Fibroblast of lung (primary cell): Measurements from ENCODE around the gene UBXN6.

ENCODE experiments used
- EZH2 ChIP-seq: IDR thresholded peaks from 2 replicates; pipeline ENCODE4 v1.5.1; 2012; ENCODE audit warnings: low read length, control low read depth, mild to moderate bottlenecking; ENCODE audit errors: missing control alignments
- TF ChIP-seq, protein P1 (sequence below), 2 donors: IDR thresholded peaks in 1 of 2; conservative IDR thresholded peaks in 1 of 2; 1 replicate in 1 of 2; 2 replicates in 1 of 2; pipeline ENCODE4 v1.5.1; 2011 to 2012; ENCODE audit warnings: low read length in 2 of 2, control low read depth in 1 of 2, inconsistent platforms in 1 of 2, low read depth in 1 of 2, mild to moderate bottlenecking in 1 of 2

DNA sequence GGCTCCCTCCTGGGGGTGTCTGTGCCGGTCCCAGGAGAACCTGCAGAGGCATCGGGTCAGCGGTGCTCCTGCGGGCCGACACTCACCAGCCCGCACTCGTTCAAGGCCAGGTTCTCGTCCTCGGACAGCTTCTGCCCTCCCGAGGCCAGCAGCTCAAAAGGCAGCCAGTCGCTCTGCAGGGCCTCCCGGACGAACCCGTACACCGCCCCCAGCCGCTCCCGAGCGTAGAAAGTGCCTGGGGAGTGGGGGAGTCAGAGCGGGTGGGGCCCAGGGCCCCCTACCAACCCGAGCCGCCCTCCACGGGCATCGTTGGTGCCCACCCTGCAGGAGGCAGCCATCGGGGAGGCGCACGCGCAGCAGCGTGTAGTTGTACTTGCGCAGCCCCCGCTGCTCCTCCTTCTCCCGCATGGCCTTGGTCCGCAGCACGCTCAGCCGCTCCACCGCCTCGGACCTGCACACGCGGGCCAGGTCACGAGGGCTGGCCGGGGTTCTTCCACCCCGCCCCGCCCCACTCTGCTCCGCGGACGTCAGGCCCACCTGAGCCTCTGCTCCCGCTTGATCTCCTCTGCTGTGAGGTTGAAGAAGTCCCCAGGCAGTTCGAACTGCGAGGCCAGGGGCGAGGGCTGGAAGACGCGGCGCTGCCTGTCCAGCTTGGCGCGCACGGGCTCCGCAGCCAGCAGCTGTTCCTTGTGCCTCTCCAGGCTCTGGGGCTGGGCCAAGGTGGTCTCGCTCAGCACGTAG lies 11.5 kb downstream of the UBXN6 start:
- TF ChIP-seq, protein P1, sequence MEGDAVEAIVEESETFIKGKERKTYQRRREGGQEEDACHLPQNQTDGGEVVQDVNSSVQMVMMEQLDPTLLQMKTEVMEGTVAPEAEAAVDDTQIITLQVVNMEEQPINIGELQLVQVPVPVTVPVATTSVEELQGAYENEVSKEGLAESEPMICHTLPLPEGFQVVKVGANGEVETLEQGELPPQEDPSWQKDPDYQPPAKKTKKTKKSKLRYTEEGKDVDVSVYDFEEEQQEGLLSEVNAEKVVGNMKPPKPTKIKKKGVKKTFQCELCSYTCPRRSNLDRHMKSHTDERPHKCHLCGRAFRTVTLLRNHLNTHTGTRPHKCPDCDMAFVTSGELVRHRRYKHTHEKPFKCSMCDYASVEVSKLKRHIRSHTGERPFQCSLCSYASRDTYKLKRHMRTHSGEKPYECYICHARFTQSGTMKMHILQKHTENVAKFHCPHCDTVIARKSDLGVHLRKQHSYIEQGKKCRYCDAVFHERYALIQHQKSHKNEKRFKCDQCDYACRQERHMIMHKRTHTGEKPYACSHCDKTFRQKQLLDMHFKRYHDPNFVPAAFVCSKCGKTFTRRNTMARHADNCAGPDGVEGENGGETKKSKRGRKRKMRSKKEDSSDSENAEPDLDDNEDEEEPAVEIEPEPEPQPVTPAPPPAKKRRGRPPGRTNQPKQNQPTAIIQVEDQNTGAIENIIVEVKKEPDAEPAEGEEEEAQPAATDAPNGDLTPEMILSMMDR (conservative IDR thresholded peaks at IDR 0.05 in 1 of 2, IDR thresholded peaks at IDR 0.05 in 1 of 2; ENCODE audit: low read depth in 1 of 2, low read length in 2 of 2), result no peak
- no peak for TF ChIP-seq EZH2
